Endodermal cell (in vitro differentiated cells): ENCODE measurements around the gene ADAM22. TPM values are rescaled to one million over a fixed set of nuclear protein-coding genes. Genes with fewer than 3 reads are reported as not detected.

ENCODE experiments used
- DNase-seq: peaks from one replicate; pipeline ENCODE4 v3.0.0-alpha.2; 2017
- H3K27ac ChIP-seq: 2 replicates; pipeline ENCODE4 v1.5.1; 2013; ENCODE audit warnings: mild to moderate bottlenecking, low read depth, low read length, moderate library complexity
- H3K27me3 ChIP-seq: 2 replicates; pipeline ENCODE4 v1.6.1; 2013; ENCODE audit warnings: mild to moderate bottlenecking, low read length, moderate library complexity; ENCODE audit not compliant: insufficient read depth, control insufficient read depth, poor library complexity, severe bottlenecking
- H3K36me3 ChIP-seq: 2 replicates; pipeline ENCODE4 v1.7.0; 2013; ENCODE audit warnings: mild to moderate bottlenecking, low read length, moderate library complexity; ENCODE audit not compliant: control insufficient read depth, insufficient read depth
- H3K4me1 ChIP-seq: one replicate; pipeline ENCODE4 v1.7.0; 2013; ENCODE audit warnings: low read length; ENCODE audit not compliant: control insufficient read depth, insufficient read depth
- H3K4me3 ChIP-seq: 2 replicates; pipeline ENCODE4 v1.5.1; 2013; ENCODE audit warnings: mild to moderate bottlenecking, low read length, moderate library complexity
- H3K9ac ChIP-seq: 2 replicates; pipeline ENCODE4 v1.6.1; 2013; ENCODE audit warnings: mild to moderate bottlenecking, low read length, moderate library complexity; ENCODE audit not compliant: poor library complexity, severe bottlenecking; ENCODE audit errors: extremely low read depth
- H3K9me3 ChIP-seq: 2 replicates; pipeline ENCODE4 v1.6.1; 2013; ENCODE audit warnings: mild to moderate bottlenecking, low read length, moderate library complexity; ENCODE audit not compliant: control insufficient read depth
- H3K27ac Mint-ChIP-seq: 2 replicates; pipeline ENCODE4 v1.8.0; 2020; ENCODE audit warnings: mixed read lengths
- H3K27me3 Mint-ChIP-seq: 2 replicates; pipeline ENCODE4 v1.8.0; 2021; ENCODE audit warnings: mild to moderate bottlenecking, mixed read lengths; ENCODE audit not compliant: insufficient read depth
- H3K36me3 Mint-ChIP-seq: 2 replicates; pipeline ENCODE4 v1.8.0; 2020; ENCODE audit warnings: low read depth, mixed read lengths
- H3K4me1 Mint-ChIP-seq: 2 replicates; pipeline ENCODE4 v1.8.0; 2020; ENCODE audit warnings: mixed read lengths
- H3K4me3 Mint-ChIP-seq: 2 replicates; pipeline ENCODE4 v1.8.0; 2020; ENCODE audit warnings: mild to moderate bottlenecking, moderate library complexity, mixed read lengths
- H3K9me3 Mint-ChIP-seq: 2 replicates; pipeline ENCODE4 v1.8.0; 2020; ENCODE audit warnings: mild to moderate bottlenecking, mixed read lengths
- CTCF ChIP-seq: fragments of 200-600 bp; sonication (generic); conservative IDR thresholded peaks from 2 replicates; pipeline ENCODE4 v1.5.0; 2021; ENCODE audit warnings: antibody characterized with exemption, mild to moderate bottlenecking
- WGBS, 2 experiments: methylation state at CpG; one replicate each; pipeline versions ENCODE4 v1.1.5 to v1.1.7; 2013; ENCODE audit warnings: missing lambda C conversion rate in 2 of 2, mixed read lengths in 1 of 2; ENCODE audit not compliant: insufficient coverage in 1 of 2, insufficient read length in 1 of 2; 5-methylcytosine and 5-hydroxymethylcytosine counted together
- total RNA-seq, 2 donors: library from RNA; stranded (reverse); fragmentation: NEBNext Ultra II Directional in 1 of 2; extraction: Animal tissue kit (Norgen Biotek cat#: 25700) in 1 of 2; gene quantifications; 2 replicates in 1 of 2; 3 replicates in 1 of 2; pipeline ENCODE4 v1.2.1, GENCODE V29; 2021

The ADAM22 gene
- total RNA-seq, 2 donors from 2014 or later: 10.9 to 11.5 TPM

DNA sequence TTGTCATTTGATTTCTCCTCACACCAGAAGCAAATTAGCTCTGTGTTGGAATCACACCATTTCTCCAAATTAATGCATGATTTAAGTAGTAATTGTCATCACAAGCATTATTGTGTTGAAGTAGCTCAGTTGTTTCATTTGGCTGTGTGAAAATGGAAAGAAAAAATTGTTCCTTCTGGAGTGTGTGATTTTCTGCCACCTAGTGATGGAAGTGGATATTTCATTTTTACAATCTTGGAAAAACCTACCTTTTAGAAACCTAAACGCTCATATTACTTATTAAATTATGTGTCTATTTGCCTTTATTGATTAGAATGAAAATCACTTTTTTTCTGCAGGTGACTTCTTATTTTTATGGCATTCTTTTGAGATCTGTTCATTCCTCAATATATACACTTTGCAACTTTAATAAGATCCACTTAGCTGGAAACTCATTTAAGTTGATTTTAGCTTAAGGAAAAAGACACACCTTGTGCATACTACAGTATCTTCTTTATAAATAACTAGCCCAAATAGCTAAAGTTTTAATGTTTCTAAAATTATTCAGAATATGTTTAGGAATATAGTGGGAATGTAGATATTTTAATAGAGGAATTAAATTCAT, 235.8 kb downstream of the ADAM22 start:
- DNase-seq: no peak
- WGBS, 2 experiments: no CpG with 5 or more reads among the region's 1 CpG
- no peaks in the 10 kb centered on the region for H3K9me3 Mint-ChIP-seq

GRCh38 chr7:88172842-88173241, 238.8 kb downstream of the ADAM22 start:
- H3K36me3 Mint-ChIP-seq: no peaks in the 10 kb centered on the region
- no peak for DNase-seq
- no peak overlapping the region for H3K27ac Mint-ChIP-seq
- H3K9me3 ChIP-seq: no peaks in the 10 kb centered on the region
- H3K27me3 ChIP-seq: no peaks in the 10 kb centered on the region
- TF ChIP-seq CTCF: no peak
- H3K4me1 ChIP-seq: no peaks in the 10 kb centered on the region
- 91 to 100% methylated on average over 1 to 4 of the region's 4 CpGs for WGBS, 2 experiments
- H3K27me3 Mint-ChIP-seq: no peaks in the 10 kb centered on the region
- no peak overlapping the region for H3K9ac ChIP-seq
- H3K36me3 ChIP-seq: no peaks in the 10 kb centered on the region
- no peaks in the 10 kb centered on the region for H3K9me3 Mint-ChIP-seq
- H3K4me1 Mint-ChIP-seq: no peaks in the 10 kb centered on the region
- H3K27ac ChIP-seq: no peak overlapping the region
- no peak overlapping the region for H3K4me3 Mint-ChIP-seq
- no peak overlapping the region for H3K4me3 ChIP-seq

More for the DNA sequence above, 235.8 kb downstream of the ADAM22 start:
- peak; percentile 76 for TF ChIP-seq CTCF
- Mint-ChIP-seq H3K36me3 (no peaks in the 10 kb centered on the region), H3K4me3 (no peak overlapping the region), H3K27ac (no peak overlapping the region), H3K4me1 (no peaks in the 10 kb centered on the region), H3K27me3 (no peaks in the 10 kb centered on the region)
- H3K4me3 ChIP-seq: no peak overlapping the region
- H3K27ac ChIP-seq: no peak overlapping the region
- H3K9me3 ChIP-seq: no peaks in the 10 kb centered on the region
- no peaks in the 10 kb centered on the region for H3K36me3 ChIP-seq
- no peaks in the 10 kb centered on the region for H3K4me1 ChIP-seq
- no peak overlapping the region for H3K9ac ChIP-seq
- H3K27me3 ChIP-seq: no peaks in the 10 kb centered on the region

DNA sequence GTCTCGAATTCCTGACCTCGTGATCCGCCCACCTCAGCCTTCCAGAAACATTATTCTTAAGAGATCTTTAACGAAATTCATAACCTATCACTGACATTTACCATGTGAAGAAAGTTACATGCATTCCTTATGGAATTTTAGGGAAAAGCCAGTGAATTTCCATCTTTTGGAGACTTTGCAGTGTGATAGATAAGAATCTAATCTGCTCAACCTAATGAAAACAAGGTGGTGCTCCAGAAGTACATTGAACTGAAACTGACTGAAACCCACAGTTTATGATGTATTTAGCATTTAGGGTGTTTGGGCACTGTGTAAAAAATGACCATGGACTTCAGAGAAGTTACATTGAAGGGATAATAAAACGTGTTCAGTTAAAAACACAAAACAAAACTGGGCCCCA, 242.1 kb downstream of the ADAM22 start:
- no peak overlapping the region for H3K9ac ChIP-seq
- WGBS, 2 experiments: 86 to 100% methylated on average over 1 to 5 of the region's 5 CpGs
- Mint-ChIP-seq H3K4me1 (no peaks in the 10 kb centered on the region), H3K9me3 (no peaks in the 10 kb centered on the region), H3K36me3 (no peaks in the 10 kb centered on the region), H3K27me3 (no peaks in the 10 kb centered on the region), H3K4me3 (no peak overlapping the region), H3K27ac (no peak overlapping the region)
- H3K9me3 ChIP-seq: no peaks in the 10 kb centered on the region
- no peaks in the 10 kb centered on the region for H3K36me3 ChIP-seq
- no peak overlapping the region for H3K4me3 ChIP-seq
- TF ChIP-seq CTCF: no peak
- DNase-seq: no peak
- no peaks in the 10 kb centered on the region for H3K27me3 ChIP-seq
- H3K27ac ChIP-seq: no peak overlapping the region
- no peaks in the 10 kb centered on the region for H3K4me1 ChIP-seq
